Glutamatergic neuron (in vitro differentiated cells): ENCODE measurements around the gene MAST4. TPM values are rescaled to one million over a fixed set of nuclear protein-coding genes. Genes with fewer than 3 reads are reported as not detected.

ENCODE experiments used
- DNase-seq: peaks from one replicate; pipeline ENCODE4 v3.0.0; 2022
- H3K27ac Mint-ChIP-seq: one replicate; pipeline ENCODE4 v1.8.0; 2020; ENCODE audit warnings: mild to moderate bottlenecking, mixed read lengths, inconsistent platforms; ENCODE audit not compliant: unreplicated experiment
- H3K27me3 Mint-ChIP-seq: one replicate; pipeline ENCODE4 v1.8.0; 2020; ENCODE audit warnings: mild to moderate bottlenecking, moderate library complexity, mixed read lengths, inconsistent platforms; ENCODE audit not compliant: unreplicated experiment
- H3K36me3 Mint-ChIP-seq: one replicate; pipeline ENCODE4 v1.8.0; 2020; ENCODE audit warnings: mild to moderate bottlenecking, mixed read lengths, inconsistent platforms; ENCODE audit not compliant: unreplicated experiment
- H3K4me1 Mint-ChIP-seq: one replicate; pipeline ENCODE4 v1.8.0; 2020; ENCODE audit warnings: mild to moderate bottlenecking, low read depth, mixed read lengths, inconsistent platforms; ENCODE audit not compliant: unreplicated experiment
- H3K4me3 Mint-ChIP-seq: one replicate; pipeline ENCODE4 v1.8.0; 2020; ENCODE audit warnings: mild to moderate bottlenecking, mixed read lengths, inconsistent platforms; ENCODE audit not compliant: unreplicated experiment
- H3K9me3 Mint-ChIP-seq: one replicate; pipeline ENCODE4 v1.8.0; 2020; ENCODE audit warnings: mild to moderate bottlenecking, moderate library complexity, mixed read lengths, inconsistent platforms; ENCODE audit not compliant: unreplicated experiment
- total RNA-seq: library from RNA; stranded (reverse); fragmentation: NEBNext Ultra II Directional; extraction: Animal tissue kit (Norgen Biotek cat#: 25700); gene quantifications from one replicate; pipeline ENCODE4 v1.2.1, GENCODE V29; 2021; ENCODE audit not compliant: unreplicated experiment
- TF ChIP-seq, protein P1 (sequence below): fragments of 200-600 bp; sonication (generic); IDR thresholded peaks from one replicate; pipeline ENCODE4 v1.5.0; 2021; ENCODE audit not compliant: partially characterized antibody, unreplicated experiment

MAST4 gene
- total RNA-seq, 1 donor from 2014 or later, result 11.5 TPM

DNA sequence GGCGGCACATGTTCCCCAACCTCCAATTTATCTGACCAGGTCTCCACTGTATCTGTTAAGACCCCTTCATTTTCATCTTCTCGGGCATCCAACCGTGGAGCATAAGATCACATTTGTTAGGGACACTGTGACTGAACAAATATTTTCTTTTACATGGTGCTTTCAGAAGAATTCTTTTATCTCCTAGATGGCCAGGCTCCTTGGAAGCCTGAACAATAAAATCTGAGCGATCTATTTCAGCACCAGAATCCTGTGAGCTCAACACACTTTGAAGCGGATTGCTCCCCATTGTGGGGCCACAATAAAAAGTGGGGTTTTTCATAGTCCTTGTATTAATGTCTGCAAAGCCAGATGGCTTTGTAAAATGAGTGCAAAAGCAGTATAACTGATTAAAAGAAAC, 326.7 kb downstream of the MAST4 start:
- Mint-ChIP-seq H3K27ac (no peak overlapping the region), H3K36me3 (no peaks in the 10 kb centered on the region), H3K27me3 (no peaks in the 10 kb centered on the region), H3K9me3 (no peaks in the 10 kb centered on the region), H3K4me1 (no peaks in the 10 kb centered on the region), H3K4me3 (no peak overlapping the region)
- TF ChIP-seq, protein P1, sequence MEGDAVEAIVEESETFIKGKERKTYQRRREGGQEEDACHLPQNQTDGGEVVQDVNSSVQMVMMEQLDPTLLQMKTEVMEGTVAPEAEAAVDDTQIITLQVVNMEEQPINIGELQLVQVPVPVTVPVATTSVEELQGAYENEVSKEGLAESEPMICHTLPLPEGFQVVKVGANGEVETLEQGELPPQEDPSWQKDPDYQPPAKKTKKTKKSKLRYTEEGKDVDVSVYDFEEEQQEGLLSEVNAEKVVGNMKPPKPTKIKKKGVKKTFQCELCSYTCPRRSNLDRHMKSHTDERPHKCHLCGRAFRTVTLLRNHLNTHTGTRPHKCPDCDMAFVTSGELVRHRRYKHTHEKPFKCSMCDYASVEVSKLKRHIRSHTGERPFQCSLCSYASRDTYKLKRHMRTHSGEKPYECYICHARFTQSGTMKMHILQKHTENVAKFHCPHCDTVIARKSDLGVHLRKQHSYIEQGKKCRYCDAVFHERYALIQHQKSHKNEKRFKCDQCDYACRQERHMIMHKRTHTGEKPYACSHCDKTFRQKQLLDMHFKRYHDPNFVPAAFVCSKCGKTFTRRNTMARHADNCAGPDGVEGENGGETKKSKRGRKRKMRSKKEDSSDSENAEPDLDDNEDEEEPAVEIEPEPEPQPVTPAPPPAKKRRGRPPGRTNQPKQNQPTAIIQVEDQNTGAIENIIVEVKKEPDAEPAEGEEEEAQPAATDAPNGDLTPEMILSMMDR, result no peak
- DNase-seq, result no peak

DNA sequence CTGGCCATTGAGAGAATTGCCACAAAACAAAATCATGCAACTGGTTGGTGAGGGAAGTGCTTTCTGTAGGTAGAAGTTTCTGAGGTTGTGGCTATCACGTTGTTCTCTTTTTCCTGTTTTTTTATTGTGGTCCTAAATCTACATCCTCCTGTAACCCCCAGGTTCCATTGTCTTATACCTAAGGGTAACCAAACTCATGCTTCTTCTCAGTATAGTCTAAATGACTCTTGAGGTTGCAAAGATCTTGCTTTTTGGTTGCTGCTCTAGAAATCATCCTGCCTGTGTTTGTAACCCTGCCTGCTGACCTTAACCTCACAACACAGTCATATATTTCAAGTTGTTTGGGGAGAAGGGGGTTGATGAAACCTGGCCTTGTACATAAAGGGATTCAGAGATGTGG, 327.3 kb downstream of the MAST4 start:
- Mint-ChIP-seq H3K27me3 (no peaks in the 10 kb centered on the region), H3K4me1 (no peaks in the 10 kb centered on the region), H3K9me3 (no peaks in the 10 kb centered on the region), H3K27ac (no peak overlapping the region), H3K36me3 (no peaks in the 10 kb centered on the region), H3K4me3 (no peak overlapping the region)
- no peak for DNase-seq
- TF ChIP-seq, protein P1, result no peak

DNA sequence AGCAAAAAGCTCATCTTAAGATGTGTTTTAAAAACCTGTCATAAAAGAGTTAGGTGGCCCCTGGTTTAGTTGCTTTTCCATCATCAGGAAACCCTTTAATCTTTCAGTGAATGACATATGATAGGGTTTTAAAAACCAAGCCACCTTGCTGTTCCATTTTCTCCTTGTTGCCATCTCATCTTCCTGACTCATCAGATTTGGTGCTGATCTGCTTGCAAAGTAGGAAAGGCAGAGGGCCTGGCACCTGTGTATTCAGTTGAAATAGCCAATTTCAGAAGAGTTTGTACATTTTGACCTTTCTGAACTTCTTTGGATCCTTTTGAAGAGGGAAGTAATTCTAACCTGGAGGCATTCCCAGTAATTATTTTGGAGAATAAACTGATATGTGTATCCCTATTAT, 327.7 kb downstream of the MAST4 start:
- Mint-ChIP-seq H3K27ac (no peak overlapping the region), H3K9me3 (no peaks in the 10 kb centered on the region), H3K4me1 (no peaks in the 10 kb centered on the region), H3K27me3 (no peaks in the 10 kb centered on the region), H3K4me3 (no peak overlapping the region), H3K36me3 (no peaks in the 10 kb centered on the region)
- no peak for DNase-seq
- TF ChIP-seq, protein P1, result no peak

DNA sequence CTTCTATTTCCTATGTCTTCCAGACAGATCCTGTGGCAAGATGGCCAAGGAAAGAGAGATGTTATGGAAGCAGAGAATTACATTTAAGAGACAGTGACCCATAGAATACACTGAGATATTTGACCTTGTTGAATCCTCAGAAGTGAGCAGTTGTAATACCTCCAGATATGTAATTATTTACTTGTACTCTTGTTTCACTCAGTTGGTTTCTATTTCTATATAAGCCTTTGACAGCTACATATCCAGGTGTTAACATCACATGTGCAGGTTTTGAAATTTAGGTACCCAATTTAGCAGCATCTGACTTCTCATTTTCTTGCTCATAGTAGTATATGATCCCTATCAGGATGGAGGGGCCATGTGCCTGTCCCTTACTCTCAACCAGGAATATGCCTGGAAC, 330.9 kb downstream of the MAST4 start:
- DNase-seq, result no peak
- Mint-ChIP-seq H3K27me3 (no peaks in the 10 kb centered on the region), H3K36me3 (no peaks in the 10 kb centered on the region), H3K4me3 (no peak overlapping the region), H3K4me1 (no peaks in the 10 kb centered on the region), H3K27ac (no peak overlapping the region), H3K9me3 (no peaks in the 10 kb centered on the region)
- TF ChIP-seq, protein P1, result no peak

DNA sequence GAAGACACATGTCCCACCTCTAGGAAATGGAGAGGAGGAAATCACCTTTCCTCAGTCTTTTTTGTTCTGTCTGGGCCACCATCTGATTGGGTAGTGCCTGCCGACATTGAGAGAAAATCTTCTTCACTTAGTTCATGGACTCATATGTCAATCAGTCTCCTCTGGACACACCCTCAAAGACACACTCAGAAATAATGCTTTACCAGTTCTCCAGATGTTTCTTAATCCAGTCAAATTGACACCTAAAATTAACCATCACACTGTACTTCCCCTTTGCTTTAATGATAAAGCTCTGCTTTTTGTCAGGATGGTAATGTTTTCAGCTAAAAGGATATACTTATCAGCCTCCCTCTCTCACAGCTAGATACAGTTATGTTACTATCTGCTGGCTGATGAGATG, 333.1 kb downstream of the MAST4 start:
- DNase-seq, result no peak
- Mint-ChIP-seq H3K4me3 (no peak overlapping the region), H3K9me3 (no peaks in the 10 kb centered on the region), H3K4me1 (no peaks in the 10 kb centered on the region), H3K36me3 (no peaks in the 10 kb centered on the region), H3K27ac (no peak overlapping the region), H3K27me3 (no peaks in the 10 kb centered on the region)
- TF ChIP-seq, protein P1, result no peak
